ENCODE data around the gene ARPC5.

Gene ARPC5

DNA sequence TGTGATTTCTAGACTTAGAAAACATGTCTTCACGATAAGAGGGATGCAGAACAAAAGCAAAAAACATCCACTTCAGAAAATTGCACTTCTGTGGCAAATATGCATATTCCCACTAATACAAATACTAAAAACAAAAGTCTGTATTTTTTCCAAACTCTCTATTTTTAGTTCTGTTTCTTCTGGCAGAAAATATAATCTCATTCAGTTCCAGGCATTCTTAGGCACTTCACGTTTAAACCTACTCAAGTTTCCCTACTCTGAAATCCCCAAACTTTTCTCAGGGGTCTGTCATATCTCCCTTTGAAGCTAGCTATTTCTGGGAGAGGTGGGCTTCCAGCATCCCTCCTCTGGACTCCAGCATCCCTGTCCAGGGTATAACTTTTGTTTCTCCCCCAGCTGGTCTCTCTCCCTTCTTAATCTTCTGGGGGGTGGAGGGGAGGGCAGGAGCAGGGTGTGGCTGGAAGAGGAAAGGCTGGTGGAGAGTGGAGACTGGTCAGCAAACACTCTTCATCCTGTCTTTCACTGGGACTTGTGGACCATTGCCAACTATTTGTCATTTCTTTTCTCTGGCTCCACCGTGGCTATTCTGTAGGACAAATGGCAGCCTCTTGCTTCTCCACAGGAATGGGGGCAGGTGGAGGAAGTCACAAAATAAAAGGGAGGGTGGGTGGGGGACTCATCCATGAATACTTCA, 25.7 kb downstream of the ARPC5 start:
- no peak for DNase-seq

- no peak for DNase-seq
These were observed 26.3 kb downstream of the ARPC5 start for GRCh38 chr1:183609313-183609712.

- DNase-seq, result no peak
These were observed 28.1 kb downstream of the ARPC5 start for GRCh38 chr1:183607322-183607980.

GRCh38 chr1:183605904-183606303, 29.7 kb downstream of the ARPC5 start:
- DNase-seq, result no peak

- DNase-seq, result no peak
These were observed 30.8 kb downstream of the ARPC5 start for GRCh38 chr1:183604815-183605214.

GRCh38 chr1:183604038-183604808, 31.4 kb downstream of the ARPC5 start:
- DNase-seq, result no peak

- DNase-seq, result no peak
These were observed 33.1 kb downstream of the ARPC5 start for GRCh38 chr1:183602510-183602909.

DNA sequence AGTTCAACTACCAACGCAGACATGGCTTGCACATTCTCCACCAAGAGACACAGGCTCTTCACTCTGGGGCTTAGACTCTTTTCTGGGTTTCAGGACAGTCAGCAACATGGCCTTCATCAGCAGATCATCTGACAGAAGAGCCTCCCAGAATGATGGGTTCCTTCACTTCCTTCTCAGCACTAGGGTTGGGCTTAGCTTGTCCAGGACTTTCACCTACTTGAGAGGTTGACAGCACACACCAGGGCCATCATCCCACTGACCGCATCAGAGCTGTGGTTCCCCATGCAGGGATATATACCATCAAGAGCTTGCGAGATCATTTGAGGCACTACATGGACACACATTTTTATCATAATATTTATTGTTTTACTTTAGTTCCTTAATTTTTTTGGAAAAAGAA, 34.9 kb downstream of the ARPC5 start:
- no peak for DNase-seq

GRCh38 chr1:183600136-183600535, 35.4 kb downstream of the ARPC5 start:
- DNase-seq, result no peak

- no peak for DNase-seq
These were observed 37.2 kb downstream of the ARPC5 start for GRCh38 chr1:183598386-183598785.

GRCh38 chr1:183597656-183598347, 37.8 kb downstream of the ARPC5 start:
- no peak for DNase-seq

GRCh38 chr1:183596500-183596899, 39.1 kb downstream of the ARPC5 start:
- DNase-seq, result no peak

DNA sequence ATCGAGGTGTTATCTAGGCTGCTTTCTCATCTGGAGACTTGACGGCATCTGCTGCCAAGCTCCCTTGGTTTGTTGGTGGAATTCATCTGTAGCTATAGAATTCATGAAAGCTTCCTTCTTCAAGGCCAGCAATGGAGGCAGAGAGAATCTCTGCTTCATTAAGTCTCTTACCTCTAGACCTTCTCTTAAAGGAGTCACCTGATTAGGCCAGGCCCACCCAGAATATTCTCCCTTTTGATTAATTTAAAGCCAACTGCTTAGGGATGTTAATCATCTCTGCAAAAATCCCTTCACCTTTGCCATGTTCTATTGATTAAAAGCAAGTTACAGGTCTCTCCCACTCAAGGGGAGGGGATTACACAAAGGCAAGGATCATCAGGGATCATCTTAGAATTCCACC, 40.0 kb downstream of the ARPC5 start:
- no peak for DNase-seq

GRCh38 chr1:183593356-183593755, 42.2 kb downstream of the ARPC5 start:
- DNase-seq, result no peak

- DNase-seq, result no peak
These were observed 42.9 kb downstream of the ARPC5 start for GRCh38 chr1:183592733-183593132.

- DNase-seq, result no peak
These were observed 45.1 kb downstream of the ARPC5 start, which contains the start of gene NCF2 for GRCh38 chr1:183590244-183591191. NCF2 (minus strand) TSS chr1:183590459; CDS start chr1:183590329, 130 bp downstream.

DNA sequence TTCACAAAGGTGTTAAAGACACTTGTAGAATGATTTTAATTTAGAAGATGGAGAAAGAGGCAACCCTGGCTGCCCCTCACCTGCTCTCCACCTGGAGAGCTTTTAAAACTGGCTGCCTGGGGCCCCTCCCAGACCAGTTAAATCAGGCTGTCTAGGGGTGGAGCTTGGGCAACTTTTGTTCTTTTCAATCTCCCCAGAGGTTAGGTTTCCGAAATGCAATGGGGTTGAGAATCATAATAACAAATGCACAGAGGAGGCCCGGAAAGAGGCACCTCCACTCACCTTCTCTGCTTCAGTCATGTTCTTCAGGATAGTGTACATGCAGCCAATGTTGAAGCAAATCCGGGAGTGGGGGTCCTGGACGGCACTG, 45.7 kb downstream of the ARPC5 start:
- no peak for DNase-seq

- no peak for DNase-seq
These were observed 46.2 kb downstream of the ARPC5 start for GRCh38 chr1:183589384-183589783.

- no peak for DNase-seq
These were observed 46.8 kb downstream of the ARPC5 start for GRCh38 chr1:183588827-183589226.

DNA sequence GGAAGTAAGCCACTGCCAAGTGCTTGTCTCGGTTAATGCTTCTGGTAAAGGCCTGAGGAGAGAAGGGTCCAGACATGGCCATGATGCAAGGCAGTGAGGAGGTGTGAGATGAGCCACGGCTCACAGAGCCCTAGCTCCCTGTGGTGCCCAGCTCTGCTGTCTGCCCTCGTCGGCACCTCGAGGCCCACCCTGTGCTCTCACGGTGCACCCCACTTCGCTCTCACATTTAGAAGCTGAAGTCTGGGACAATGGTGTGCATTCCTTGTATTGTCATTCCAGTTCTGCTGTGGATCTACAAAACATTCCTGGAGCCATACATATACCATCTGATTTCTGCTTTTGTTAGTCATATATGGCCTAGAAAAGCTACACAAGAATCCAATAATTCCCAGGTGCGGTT, 48.7 kb downstream of the ARPC5 start:
- DNase-seq, result no peak

DNA sequence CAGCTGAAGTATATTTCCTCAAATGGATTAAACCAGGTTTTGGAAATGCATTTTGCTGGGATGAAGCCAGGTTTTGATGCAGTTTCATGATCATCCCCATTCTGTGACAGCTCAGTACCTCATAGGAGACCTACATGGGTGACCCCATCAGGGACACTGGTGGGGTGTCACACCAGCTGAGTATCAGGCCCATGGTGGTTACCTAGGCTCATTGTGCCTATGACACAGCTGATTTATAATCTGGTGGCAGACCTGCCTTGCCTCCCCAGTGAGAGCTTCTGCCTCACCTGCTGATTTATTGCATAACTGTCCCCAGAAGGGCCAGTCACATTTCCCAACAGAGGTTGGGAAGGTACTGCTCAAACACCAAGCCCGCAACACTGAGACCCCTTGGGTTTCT, 49.1 kb downstream of the ARPC5 start:
- DNase-seq, result no peak

- no peak for DNase-seq
These were observed 50.5 kb downstream of the ARPC5 start for GRCh38 chr1:183585038-183585437.

Measured in stimulated activated naive CD4-positive, alpha-beta T cell (primary cell).